ENCODE measurements around the gene GRIK2. TPM values are rescaled to one million over a fixed set of nuclear protein-coding genes. Genes with fewer than 3 reads are reported as not detected.

Gene GRIK2
- polyA plus RNA-seq, 1 of the 3 experiments (the other 2 are of a cell fraction) = 0.30 TPM

DNA sequence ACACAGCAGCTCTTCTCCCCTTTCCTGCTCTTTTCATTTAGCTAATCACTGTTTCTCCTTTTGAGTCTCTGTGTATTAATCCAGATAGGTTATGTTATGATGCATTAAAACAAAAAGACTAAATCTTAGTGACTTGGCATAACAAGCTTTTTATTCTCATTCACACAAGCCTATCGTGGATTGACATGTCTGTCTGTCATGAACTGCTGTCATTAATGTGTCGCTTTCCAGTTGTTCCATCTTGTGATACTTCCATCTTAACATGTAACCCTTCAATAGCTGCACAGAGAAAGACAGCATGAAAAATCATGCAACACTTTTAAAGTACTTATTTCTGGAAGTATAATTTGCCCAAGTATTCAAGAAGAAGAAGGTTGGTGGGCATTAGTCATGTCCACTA, 128.7 kb downstream of the GRIK2 start (continued):
- TF ChIP-seq TEAD4 (IDR thresholded peaks at IDR 0.05; ENCODE audit: borderline replicate concordance, insufficient read depth) = no peak
- TF ChIP-seq, protein P1, sequence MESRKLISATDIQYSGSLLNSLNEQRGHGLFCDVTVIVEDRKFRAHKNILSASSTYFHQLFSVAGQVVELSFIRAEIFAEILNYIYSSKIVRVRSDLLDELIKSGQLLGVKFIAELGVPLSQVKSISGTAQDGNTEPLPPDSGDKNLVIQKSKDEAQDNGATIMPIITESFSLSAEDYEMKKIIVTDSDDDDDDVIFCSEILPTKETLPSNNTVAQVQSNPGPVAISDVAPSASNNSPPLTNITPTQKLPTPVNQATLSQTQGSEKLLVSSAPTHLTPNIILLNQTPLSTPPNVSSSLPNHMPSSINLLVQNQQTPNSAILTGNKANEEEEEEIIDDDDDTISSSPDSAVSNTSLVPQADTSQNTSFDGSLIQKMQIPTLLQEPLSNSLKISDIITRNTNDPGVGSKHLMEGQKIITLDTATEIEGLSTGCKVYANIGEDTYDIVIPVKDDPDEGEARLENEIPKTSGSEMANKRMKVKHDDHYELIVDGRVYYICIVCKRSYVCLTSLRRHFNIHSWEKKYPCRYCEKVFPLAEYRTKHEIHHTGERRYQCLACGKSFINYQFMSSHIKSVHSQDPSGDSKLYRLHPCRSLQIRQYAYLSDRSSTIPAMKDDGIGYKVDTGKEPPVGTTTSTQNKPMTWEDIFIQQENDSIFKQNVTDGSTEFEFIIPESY (IDR thresholded peaks at IDR 0.05; ENCODE audit: borderline replicate concordance, low read depth) = no peak

DNA sequence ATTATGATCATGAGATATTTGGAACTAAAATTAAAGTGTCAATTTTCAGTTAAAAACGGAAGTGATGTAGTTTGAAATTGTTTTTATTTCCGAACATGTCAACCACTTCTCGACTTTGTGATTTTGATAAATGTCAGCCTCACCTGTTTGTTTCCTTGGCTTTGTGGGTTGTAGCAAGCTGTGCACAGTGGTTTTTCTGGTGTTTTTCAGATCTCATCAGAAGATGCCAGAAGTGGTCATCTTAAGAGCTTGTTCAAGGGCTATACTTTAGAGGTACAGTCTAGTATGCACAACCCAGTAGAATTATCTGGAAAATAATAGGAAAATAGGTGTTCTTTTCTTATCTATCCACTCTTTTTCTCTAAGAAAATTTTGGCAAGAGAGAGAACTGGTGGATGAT, 134.0 kb downstream of the GRIK2 start:
- Histone ChIP-seq H3F3A (replicated peaks; ENCODE audit: insufficient read depth) (no peaks in the 10 kb centered on the region), H3K4me3 (ENCODE audit: low read depth in 2 of 2, low read length in 1 of 2) (no peak overlapping the region), H4K20me1 (ENCODE audit: insufficient read depth) (no peaks in the 10 kb centered on the region), H3K27ac (ENCODE audit: low read depth in 2 of 2, low read length in 1 of 2) (no peak overlapping the region), H3K9me2 (no peaks in the 10 kb centered on the region; the same call in 1 of the 2 replicates), H3K4me2 (no peak overlapping the region), H3K36me3 (replicated peaks in 1 of 2; ENCODE audit: control insufficient read depth in 1 of 2, insufficient read depth in 2 of 2, low read length in 1 of 2) (no peaks in the 10 kb centered on the region), H3K9ac (no peak overlapping the region), H3K9me3 (no peaks in the 10 kb centered on the region), H3K27me3 (ENCODE audit: insufficient read depth) (no peaks in the 10 kb centered on the region), H2AFZ (ENCODE audit: low read depth) (no peak overlapping the region), H3K79me2 (ENCODE audit: insufficient read depth) (no peaks in the 10 kb centered on the region), H3K4me1 (ENCODE audit: control insufficient read depth in 1 of 2, insufficient read depth in 2 of 2, low read depth in 1 of 2, low read length in 1 of 2) (peaks cover 0 to 2% of the 10 kb centered on the region in 2 experiments; a peak in 1 of 4 replicates)
- 61% methylated on average over 3 of the region's 3 CpGs for WGBS (ENCODE audit: low lambda C conversion rate)
- DNase-seq = no peak
- POLR2A ChIA-PET = no interaction called here
- CTCF ChIA-PET = no interaction called here
- TF ChIP-seq NRF1 (IDR thresholded peaks at IDR 0.05; ENCODE audit: low read depth, low read length) (no peak), FOXM1 (IDR thresholded peaks at IDR 0.05; ENCODE audit: low read depth) (no peak), RAD21 (IDR thresholded peaks at IDR 0.05; ENCODE audit: low read length) (no peak), FOSL2 (IDR thresholded peaks at IDR 0.05; ENCODE audit: borderline replicate concordance, low read depth) (no peak), JUND (IDR thresholded peaks at IDR 0.05) (no peak), NFIC (IDR thresholded peaks at IDR 0.05; ENCODE audit: borderline replicate concordance) (no peak), POLR2AphosphoS5 (IDR thresholded peaks at IDR 0.05; ENCODE audit: low read depth, low read length) (no peak)
- TF ChIP-seq, protein P2, sequence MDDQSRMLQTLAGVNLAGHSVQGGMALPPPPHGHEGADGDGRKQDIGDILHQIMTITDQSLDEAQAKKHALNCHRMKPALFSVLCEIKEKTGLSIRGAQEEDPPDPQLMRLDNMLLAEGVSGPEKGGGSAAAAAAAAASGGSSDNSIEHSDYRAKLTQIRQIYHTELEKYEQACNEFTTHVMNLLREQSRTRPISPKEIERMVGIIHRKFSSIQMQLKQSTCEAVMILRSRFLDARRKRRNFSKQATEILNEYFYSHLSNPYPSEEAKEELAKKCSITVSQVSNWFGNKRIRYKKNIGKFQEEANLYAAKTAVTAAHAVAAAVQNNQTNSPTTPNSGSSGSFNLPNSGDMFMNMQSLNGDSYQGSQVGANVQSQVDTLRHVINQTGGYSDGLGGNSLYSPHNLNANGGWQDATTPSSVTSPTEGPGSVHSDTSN (IDR thresholded peaks at IDR 0.05) = no peak
- TF ChIP-seq, protein P3, sequence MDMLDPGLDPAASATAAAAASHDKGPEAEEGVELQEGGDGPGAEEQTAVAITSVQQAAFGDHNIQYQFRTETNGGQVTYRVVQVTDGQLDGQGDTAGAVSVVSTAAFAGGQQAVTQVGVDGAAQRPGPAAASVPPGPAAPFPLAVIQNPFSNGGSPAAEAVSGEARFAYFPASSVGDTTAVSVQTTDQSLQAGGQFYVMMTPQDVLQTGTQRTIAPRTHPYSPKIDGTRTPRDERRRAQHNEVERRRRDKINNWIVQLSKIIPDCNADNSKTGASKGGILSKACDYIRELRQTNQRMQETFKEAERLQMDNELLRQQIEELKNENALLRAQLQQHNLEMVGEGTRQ (IDR thresholded peaks at IDR 0.05; ENCODE audit: borderline replicate concordance, low read depth, low read length) = no peak
- TF ChIP-seq, protein P4, sequence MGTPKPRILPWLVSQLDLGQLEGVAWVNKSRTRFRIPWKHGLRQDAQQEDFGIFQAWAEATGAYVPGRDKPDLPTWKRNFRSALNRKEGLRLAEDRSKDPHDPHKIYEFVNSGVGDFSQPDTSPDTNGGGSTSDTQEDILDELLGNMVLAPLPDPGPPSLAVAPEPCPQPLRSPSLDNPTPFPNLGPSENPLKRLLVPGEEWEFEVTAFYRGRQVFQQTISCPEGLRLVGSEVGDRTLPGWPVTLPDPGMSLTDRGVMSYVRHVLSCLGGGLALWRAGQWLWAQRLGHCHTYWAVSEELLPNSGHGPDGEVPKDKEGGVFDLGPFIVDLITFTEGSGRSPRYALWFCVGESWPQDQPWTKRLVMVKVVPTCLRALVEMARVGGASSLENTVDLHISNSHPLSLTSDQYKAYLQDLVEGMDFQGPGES (IDR thresholded peaks at IDR 0.05; ENCODE audit: low read depth, low read length) = no peak
- TF ChIP-seq, protein P5, sequence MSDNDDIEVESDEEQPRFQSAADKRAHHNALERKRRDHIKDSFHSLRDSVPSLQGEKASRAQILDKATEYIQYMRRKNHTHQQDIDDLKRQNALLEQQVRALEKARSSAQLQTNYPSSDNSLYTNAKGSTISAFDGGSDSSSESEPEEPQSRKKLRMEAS (IDR thresholded peaks at IDR 0.05; ENCODE audit: low read depth) = no peak
- TF ChIP-seq, protein P6, sequence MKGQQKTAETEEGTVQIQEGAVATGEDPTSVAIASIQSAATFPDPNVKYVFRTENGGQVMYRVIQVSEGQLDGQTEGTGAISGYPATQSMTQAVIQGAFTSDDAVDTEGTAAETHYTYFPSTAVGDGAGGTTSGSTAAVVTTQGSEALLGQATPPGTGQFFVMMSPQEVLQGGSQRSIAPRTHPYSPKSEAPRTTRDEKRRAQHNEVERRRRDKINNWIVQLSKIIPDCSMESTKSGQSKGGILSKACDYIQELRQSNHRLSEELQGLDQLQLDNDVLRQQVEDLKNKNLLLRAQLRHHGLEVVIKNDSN (IDR thresholded peaks at IDR 0.05; ENCODE audit: borderline replicate concordance, low read depth) = no peak
- TF ChIP-seq, protein P7, sequence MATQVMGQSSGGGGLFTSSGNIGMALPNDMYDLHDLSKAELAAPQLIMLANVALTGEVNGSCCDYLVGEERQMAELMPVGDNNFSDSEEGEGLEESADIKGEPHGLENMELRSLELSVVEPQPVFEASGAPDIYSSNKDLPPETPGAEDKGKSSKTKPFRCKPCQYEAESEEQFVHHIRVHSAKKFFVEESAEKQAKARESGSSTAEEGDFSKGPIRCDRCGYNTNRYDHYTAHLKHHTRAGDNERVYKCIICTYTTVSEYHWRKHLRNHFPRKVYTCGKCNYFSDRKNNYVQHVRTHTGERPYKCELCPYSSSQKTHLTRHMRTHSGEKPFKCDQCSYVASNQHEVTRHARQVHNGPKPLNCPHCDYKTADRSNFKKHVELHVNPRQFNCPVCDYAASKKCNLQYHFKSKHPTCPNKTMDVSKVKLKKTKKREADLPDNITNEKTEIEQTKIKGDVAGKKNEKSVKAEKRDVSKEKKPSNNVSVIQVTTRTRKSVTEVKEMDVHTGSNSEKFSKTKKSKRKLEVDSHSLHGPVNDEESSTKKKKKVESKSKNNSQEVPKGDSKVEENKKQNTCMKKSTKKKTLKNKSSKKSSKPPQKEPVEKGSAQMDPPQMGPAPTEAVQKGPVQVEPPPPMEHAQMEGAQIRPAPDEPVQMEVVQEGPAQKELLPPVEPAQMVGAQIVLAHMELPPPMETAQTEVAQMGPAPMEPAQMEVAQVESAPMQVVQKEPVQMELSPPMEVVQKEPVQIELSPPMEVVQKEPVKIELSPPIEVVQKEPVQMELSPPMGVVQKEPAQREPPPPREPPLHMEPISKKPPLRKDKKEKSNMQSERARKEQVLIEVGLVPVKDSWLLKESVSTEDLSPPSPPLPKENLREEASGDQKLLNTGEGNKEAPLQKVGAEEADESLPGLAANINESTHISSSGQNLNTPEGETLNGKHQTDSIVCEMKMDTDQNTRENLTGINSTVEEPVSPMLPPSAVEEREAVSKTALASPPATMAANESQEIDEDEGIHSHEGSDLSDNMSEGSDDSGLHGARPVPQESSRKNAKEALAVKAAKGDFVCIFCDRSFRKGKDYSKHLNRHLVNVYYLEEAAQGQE (IDR thresholded peaks at IDR 0.05; ENCODE audit: low read depth, low read length) = no peak
